Measurements from ENCODE around the gene VPS13C.
"Not testable (repeated sequence)": the region's sequence is repeated elsewhere in the genome, so short reads cannot be mapped to it uniquely, and the experiment has no call there.

The VPS13C gene

GRCh38 chr15:62075595-62076277 is 15.5 kb upstream of the VPS13C start:
- no peak for DNase-seq

GRCh38 chr15:62071711-62072308 is 11.6 kb upstream of the VPS13C start:
- DNase-seq, result no peak

GRCh38 chr15:62069551-62069950 is 9.3 kb upstream of the VPS13C start:
- DNase-seq, result no peak

GRCh38 chr15:62068810-62069167 is 8.5 kb upstream of the VPS13C start:
- no peak for DNase-seq

GRCh38 chr15:62068071-62068809 is 8.0 kb upstream of the VPS13C start:
- peak; percentile 28 for DNase-seq

GRCh38 chr15:62067448-62068044 is 7.3 kb upstream of the VPS13C start:
- DNase-seq, result peak; percentile 39

- DNase-seq, result peak; percentile 62
Observed at GRCh38 chr15:62066663-62067447, 6.6 kb upstream of the VPS13C start, which contains the start of gene C2CD4A. C2CD4A (plus strand) TSS chr15:62066977; CDS start chr15:62067614, 637 bp downstream.

GRCh38 chr15:62063825-62064635 is 3.8 kb upstream of the VPS13C start:
- no peak for DNase-seq

- no peak for DNase-seq
Observed at GRCh38 chr15:62060896-62061280, 641 bp upstream of the VPS13C start.

GRCh38 chr15:62059816-62060112 is 483 bp downstream of the VPS13C start:
- peak; percentile 50 for DNase-seq

- no peak for DNase-seq
Observed at GRCh38 chr15:62059108-62059815, 985 bp downstream of the VPS13C start.

GRCh38 chr15:62058327-62059028 is 1.8 kb downstream of the VPS13C start:
- DNase-seq, result no peak

GRCh38 chr15:62057341-62057980 is 2.8 kb downstream of the VPS13C start:
- DNase-seq, result no peak

GRCh38 chr15:62054979-62055378 is 5.3 kb downstream of the VPS13C start:
- DNase-seq, result no peak

GRCh38 chr15:62053439-62054085 is 6.7 kb downstream of the VPS13C start:
- no peak for DNase-seq

GRCh38 chr15:62052713-62053112 is 7.5 kb downstream of the VPS13C start:
- DNase-seq, result no peak

GRCh38 chr15:62051166-62051565 is 9.1 kb downstream of the VPS13C start:
- DNase-seq, result no peak

GRCh38 chr15:62050115-62050514 is 10.1 kb downstream of the VPS13C start:
- DNase-seq, result no peak

GRCh38 chr15:62048254-62048653 is 12.0 kb downstream of the VPS13C start:
- DNase-seq, result not testable (repeated sequence)

Data from stimulated activated CD4-positive, alpha-beta T cell treated with anti-CD3 and anti-CD28 coated beads, Interleukin-4, amount 100 ng/mL, for 1 hour (primary cell).